ENCODE data around the gene TPGS1.
A peak's percentile ranks its signal among the peaks of the same experiment; 100 is the strongest.

TPGS1 gene, protein sequence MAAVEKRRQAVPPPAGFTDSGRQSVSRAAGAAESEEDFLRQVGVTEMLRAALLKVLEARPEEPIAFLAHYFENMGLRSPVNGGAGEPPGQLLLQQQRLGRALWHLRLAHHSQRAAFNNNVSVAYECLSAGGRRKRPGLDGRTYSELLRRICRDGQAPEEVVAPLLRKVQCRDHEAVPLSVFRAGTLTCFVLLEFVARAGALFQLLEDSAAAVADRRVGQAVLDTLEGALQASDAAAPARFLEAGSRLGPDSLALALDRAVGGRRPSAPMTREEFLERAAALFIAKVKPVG

DNA sequence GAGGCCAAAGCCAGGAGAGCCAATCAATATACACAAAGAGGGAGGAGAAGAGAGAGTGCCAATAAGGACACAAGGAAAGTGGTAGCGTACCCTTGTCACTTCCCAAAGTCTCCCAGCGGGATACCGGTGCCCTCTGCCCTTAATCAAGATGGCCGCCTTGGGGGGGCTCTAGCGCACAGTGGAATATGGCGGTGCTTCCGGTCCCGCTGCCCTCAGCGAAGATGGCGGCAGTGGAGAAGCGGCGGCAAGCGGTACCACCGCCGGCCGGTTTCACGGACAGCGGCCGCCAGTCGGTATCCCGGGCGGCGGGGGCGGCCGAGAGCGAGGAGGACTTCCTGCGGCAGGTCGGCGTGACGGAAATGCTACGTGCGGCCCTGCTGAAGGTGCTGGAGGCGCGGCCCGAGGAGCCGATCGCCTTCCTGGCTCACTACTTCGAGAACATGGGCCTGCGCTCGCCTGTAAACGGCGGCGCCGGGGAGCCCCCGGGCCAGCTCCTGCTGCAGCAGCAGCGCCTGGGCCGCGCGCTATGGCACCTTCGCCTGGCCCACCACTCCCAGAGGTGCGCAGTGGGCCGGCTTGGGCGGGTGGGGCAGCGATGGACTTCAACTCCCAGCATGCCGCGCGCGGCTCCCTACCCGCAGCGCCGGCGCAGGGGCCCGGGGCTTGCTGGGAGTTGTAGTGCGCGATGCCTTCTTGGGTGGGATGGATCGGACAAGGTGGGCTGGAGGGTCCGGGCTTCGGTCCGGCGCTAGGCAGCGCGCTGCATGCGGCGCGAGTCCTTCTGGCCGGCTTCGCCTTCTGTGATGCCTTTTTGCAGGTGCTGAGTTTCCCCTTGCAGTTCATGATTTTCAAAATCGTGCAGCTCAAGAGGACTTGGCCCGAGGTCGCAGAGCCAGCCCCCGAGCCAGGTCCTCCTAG is at the start of gene TPGS1:
Gene TPGS1 (plus strand): TSS at position 212 of the 918 bp plus-strand sequence. CDS start 10 bp downstream, at position 222.
- TF ChIP-seq EZH2phosphoT487 (IDR thresholded peaks at IDR 0.05; ENCODE audit: borderline replicate concordance, low read length), result no peak
- TF ChIP-seq, protein P1, sequence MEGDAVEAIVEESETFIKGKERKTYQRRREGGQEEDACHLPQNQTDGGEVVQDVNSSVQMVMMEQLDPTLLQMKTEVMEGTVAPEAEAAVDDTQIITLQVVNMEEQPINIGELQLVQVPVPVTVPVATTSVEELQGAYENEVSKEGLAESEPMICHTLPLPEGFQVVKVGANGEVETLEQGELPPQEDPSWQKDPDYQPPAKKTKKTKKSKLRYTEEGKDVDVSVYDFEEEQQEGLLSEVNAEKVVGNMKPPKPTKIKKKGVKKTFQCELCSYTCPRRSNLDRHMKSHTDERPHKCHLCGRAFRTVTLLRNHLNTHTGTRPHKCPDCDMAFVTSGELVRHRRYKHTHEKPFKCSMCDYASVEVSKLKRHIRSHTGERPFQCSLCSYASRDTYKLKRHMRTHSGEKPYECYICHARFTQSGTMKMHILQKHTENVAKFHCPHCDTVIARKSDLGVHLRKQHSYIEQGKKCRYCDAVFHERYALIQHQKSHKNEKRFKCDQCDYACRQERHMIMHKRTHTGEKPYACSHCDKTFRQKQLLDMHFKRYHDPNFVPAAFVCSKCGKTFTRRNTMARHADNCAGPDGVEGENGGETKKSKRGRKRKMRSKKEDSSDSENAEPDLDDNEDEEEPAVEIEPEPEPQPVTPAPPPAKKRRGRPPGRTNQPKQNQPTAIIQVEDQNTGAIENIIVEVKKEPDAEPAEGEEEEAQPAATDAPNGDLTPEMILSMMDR (IDR thresholded peaks at IDR 0.05; ENCODE audit: low read depth, low read length, poor library complexity, severe bottlenecking), result no peak
- no peaks in the 10 kb centered on the region for H3K27me3 ChIP-seq (ENCODE audit: control insufficient read depth, low read length)
- peaks cover 2% of the 10 kb centered on the region; the same call in 1 of the 2 replicates for H3F3A ChIP-seq (ENCODE audit: control insufficient read depth, insufficient read depth)
- H3K9me3 ChIP-seq (ENCODE audit: control insufficient read depth, insufficient read depth, low read length), result no peaks in the 10 kb centered on the region
- H3K4me1 ChIP-seq (ENCODE audit: control insufficient read depth, low read length), result peaks cover 39% of the 10 kb centered on the region
- H3K4me2 ChIP-seq (ENCODE audit: low read length), result peak within 1 kb of the TSS; percentile 94
- no peaks in the 10 kb centered on the region for H3K9me2 ChIP-seq (replicated peaks; ENCODE audit: control insufficient read depth, low read length)
- peak within 1 kb of the TSS; percentile 82 for H3K27ac ChIP-seq (ENCODE audit: low read depth, low read length)
- peak within 1 kb of the TSS; percentile 81 for H3K4me3 ChIP-seq (ENCODE audit: low read length)
- peaks cover 6% of the 10 kb centered on the region; the same call in 1 of the 2 replicates for H3K36me3 ChIP-seq (ENCODE audit: control insufficient read depth, low read length)
- no peaks in the 10 kb centered on the region for H4K20me1 ChIP-seq (ENCODE audit: control insufficient read depth, insufficient read depth, low read depth, low read length)
- H3K79me2 ChIP-seq (ENCODE audit: control insufficient read depth, low read length), result peaks cover 20% of the 10 kb centered on the region

DNA sequence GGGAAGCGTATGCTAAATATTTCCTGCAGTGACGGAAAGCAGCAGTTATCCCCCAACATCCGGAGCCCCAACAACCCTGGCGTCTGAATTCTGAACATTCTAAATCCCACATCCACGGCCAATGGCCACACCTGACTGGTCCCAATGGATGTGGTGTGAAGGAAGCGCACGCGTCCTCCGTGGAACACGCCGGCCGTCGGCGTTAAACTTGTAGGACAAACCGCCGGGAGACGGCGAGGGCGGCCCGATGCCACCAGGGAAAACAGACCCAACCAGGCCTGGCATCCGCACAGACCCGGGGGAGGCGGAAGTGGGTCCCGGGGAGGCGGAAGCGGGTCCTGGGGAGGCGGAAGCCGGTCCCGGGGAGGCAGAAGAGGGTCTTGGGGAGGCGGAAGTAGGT is 49.7 kb upstream of the TPGS1 start:
- Histone ChIP-seq H4K20me1 (ENCODE audit: control insufficient read depth, insufficient read depth, low read depth, low read length) (no peaks in the 10 kb centered on the region), H3K79me2 (ENCODE audit: control insufficient read depth, low read length) (no peaks in the 10 kb centered on the region), H3K27ac (ENCODE audit: low read depth, low read length) (no peak overlapping the region), H3K9me2 (replicated peaks; ENCODE audit: control insufficient read depth, low read length) (no peaks in the 10 kb centered on the region), H3K9me3 (ENCODE audit: control insufficient read depth, insufficient read depth, low read length) (peaks cover 43% of the 10 kb centered on the region), H3K4me3 (ENCODE audit: low read length) (no peak overlapping the region), H3F3A (ENCODE audit: control insufficient read depth, insufficient read depth) (no peaks in the 10 kb centered on the region), H3K4me2 (ENCODE audit: low read length) (no peak overlapping the region), H3K36me3 (ENCODE audit: control insufficient read depth, low read length) (no peaks in the 10 kb centered on the region), H3K27me3 (ENCODE audit: control insufficient read depth, low read length) (no peaks in the 10 kb centered on the region), H3K4me1 (ENCODE audit: control insufficient read depth, low read length) (no peaks in the 10 kb centered on the region)
- TF ChIP-seq EZH2phosphoT487 (IDR thresholded peaks at IDR 0.05; ENCODE audit: borderline replicate concordance, low read length), result no peak
- TF ChIP-seq, protein P1 (IDR thresholded peaks at IDR 0.05; ENCODE audit: low read depth, low read length, poor library complexity, severe bottlenecking), result no peak

DNA sequence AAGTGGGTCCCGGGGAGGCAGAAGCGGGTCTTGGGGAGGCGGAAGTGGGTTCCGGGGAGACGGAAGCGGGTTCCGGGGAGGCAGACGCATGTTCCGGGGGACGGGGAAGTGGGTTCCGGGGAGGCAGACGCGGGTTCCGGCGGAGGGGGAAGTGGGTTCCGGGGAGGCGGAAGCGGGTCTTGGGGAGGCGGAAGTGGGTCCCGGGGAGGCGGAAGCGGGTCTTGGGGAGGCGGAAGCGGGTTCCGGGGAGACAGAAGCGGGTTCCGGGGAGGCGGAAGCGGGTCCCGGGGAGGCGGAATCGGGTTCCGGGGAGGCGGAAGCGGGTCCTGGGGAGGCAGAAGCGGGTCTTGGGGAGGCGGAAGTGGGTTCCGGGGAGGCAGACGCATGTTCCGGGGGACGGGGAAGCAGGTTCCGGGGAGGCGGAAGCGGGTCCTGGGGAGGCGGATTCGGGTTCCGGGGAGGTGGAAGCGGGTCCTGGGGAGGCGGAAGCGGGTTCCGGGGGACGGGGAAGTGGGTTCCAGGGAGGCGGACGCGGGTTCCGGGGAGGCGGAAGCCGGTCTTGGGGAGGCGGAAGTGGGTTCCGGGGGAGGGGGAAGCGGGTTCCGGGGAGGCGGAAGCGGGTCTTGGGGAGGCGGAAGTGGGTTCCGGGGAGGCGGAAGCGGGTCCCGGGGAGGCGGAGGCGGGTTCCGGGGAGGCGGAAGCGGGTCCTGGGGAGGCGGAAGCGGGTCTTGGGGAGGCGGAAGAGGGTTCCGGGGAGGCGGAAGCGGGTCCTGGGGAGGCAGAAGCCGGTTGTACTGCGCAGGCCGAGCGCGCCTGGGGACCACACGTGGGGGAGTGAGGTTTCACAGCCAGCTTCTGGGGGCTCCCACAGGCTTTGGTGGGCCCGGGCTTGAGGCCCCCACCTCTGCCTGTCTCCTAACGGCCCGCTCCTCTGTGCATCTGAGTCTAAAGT is 48.9 kb upstream of the TPGS1 start:
- Histone ChIP-seq H3K9me3 (ENCODE audit: control insufficient read depth, insufficient read depth, low read length) (peaks cover 36% of the 10 kb centered on the region), H3K27me3 (ENCODE audit: control insufficient read depth, low read length) (no peaks in the 10 kb centered on the region), H3F3A (ENCODE audit: control insufficient read depth, insufficient read depth) (no peaks in the 10 kb centered on the region), H3K79me2 (ENCODE audit: control insufficient read depth, low read length) (no peaks in the 10 kb centered on the region), H3K36me3 (ENCODE audit: control insufficient read depth, low read length) (no peaks in the 10 kb centered on the region), H3K4me3 (ENCODE audit: low read length) (no peak overlapping the region), H4K20me1 (ENCODE audit: control insufficient read depth, insufficient read depth, low read depth, low read length) (no peaks in the 10 kb centered on the region), H3K27ac (ENCODE audit: low read depth, low read length) (no peak overlapping the region), H3K4me2 (ENCODE audit: low read length) (no peak overlapping the region), H3K9me2 (replicated peaks; ENCODE audit: control insufficient read depth, low read length) (no peaks in the 10 kb centered on the region), H3K4me1 (ENCODE audit: control insufficient read depth, low read length) (no peaks in the 10 kb centered on the region)
- TF ChIP-seq EZH2phosphoT487 (IDR thresholded peaks at IDR 0.05; ENCODE audit: borderline replicate concordance, low read length), result no peak
- TF ChIP-seq, protein P1 (IDR thresholded peaks at IDR 0.05; ENCODE audit: low read depth, low read length, poor library complexity, severe bottlenecking), result no peak
